ENCODE measurements around the gene CNOT6. TPM values are rescaled to one million over a fixed set of nuclear protein-coding genes. Genes with fewer than 3 reads are reported as not detected.

CNOT6 gene
- total RNA-seq, 2 donors from 2014 or later: 19.9 to 22.6 TPM

- DNase-seq (ENCODE audit: low spot score): no peak
- intact Hi-C loops (cut with DNase I): no loop called here
These were observed 131.8 kb downstream of the CNOT6 start for GRCh38 chr5:180625791-180626660.

GRCh38 chr5:180626661-180627385, 132.6 kb downstream of the CNOT6 start:
- intact Hi-C loops (cut with DNase I): no loop called here
- DNase-seq (ENCODE audit: low spot score): no peak

- intact Hi-C loops (cut with DNase I): no loop called here
- DNase-seq (ENCODE audit: low spot score): no peak
These were observed 133.4 kb downstream of the CNOT6 start for GRCh38 chr5:180627386-180628120.

Other genes with a start within 250 kb of the CNOT6 start
- gene MAPK9, start 202.3 kb upstream of the CNOT6 start, total RNA-seq: 10 to 100 TPM; 27.9 to 34.9 TPM
- gene GFPT2, start 141.0 kb upstream of the CNOT6 start, total RNA-seq: 10 to 100 TPM; 75.4 to 83.3 TPM
- gene SCGB3A1, start 97.1 kb downstream of the CNOT6 start, total RNA-seq: not detected
- 10 to 100 TPM; 18.0 to 29.6 TPM for gene FLT4, start 155.2 kb downstream of the CNOT6 start, total RNA-seq
- not detected for gene OR2Y1, start 245.7 kb downstream of the CNOT6 start, total RNA-seq

All from posterior vena cava (tissue), 2 donors.